H1 (cell line): ENCODE measurements around the gene ATP8B3. TPM values are rescaled to one million over a fixed set of nuclear protein-coding genes. Genes with fewer than 3 reads are reported as not detected.

Source experiments
- CTCF ChIA-PET: fragments of 300-600 bp; sonication (Branson Sonifier 250); formaldehyde crosslinking; loops from one replicate; lab custom pipeline; 2021; ENCODE audit not compliant: partially characterized antibody; lab: Charles Lee
- POLR2A ChIA-PET: fragments of 300-600 bp; sonication (Branson Sonifier 250); formaldehyde crosslinking; loops from one replicate; lab custom pipeline; 2021; ENCODE audit warnings: inconsistent platforms; ENCODE audit not compliant: partially characterized antibody; lab: Charles Lee
- DNase-seq, 2 experiments: peaks; one replicate each; pipeline versions ENCODE4 v3.0.0 to v3.0.0-alpha.2; 2010 to 2022; ENCODE audit warnings: low spot score in 2 of 2, low read depth in 1 of 2, mixed read lengths in 1 of 2
- FAIRE-seq: peaks from 2 replicates; lab custom pipeline; 2011; peaks lifted over from hg19 to GRCh38; lab: Jason Lieb, UNC
- H2AFZ ChIP-seq: 2 replicates; pipeline ENCODE4 v1.8.1; 2012; ENCODE audit warnings: low read length, inconsistent platforms
- H2AK5ac ChIP-seq: 2 replicates; pipeline ENCODE4 v1.6.1; 2013; ENCODE audit warnings: low read depth, low read length
- H2BK120ac ChIP-seq: replicated peaks from 2 replicates; pipeline ENCODE3; 2013; ENCODE audit warnings: low read depth, low read length, inconsistent platforms
- H2BK12ac ChIP-seq: 2 replicates; pipeline ENCODE4 v1.6.1; 2013; ENCODE audit warnings: low read depth, low read length
- H2BK15ac ChIP-seq: 2 replicates; pipeline ENCODE4 v1.6.1; 2013; ENCODE audit warnings: low read length
- H2BK20ac ChIP-seq: 2 replicates; pipeline ENCODE4 v1.6.1; 2013; ENCODE audit warnings: low read length
- H2BK5ac ChIP-seq: 2 replicates; pipeline ENCODE4 v1.6.1; 2013; ENCODE audit warnings: low read depth, low read length
- H3K14ac ChIP-seq: 2 replicates; pipeline ENCODE4 v1.6.1; 2013; ENCODE audit warnings: inconsistent platforms; ENCODE audit not compliant: insufficient read length
- H3K18ac ChIP-seq: 2 replicates; pipeline ENCODE4 v1.6.1; 2013; ENCODE audit warnings: low read length; ENCODE audit errors: extremely low read depth
- H3K23ac ChIP-seq: 2 replicates; pipeline ENCODE4 v1.6.1; 2013; ENCODE audit warnings: inconsistent platforms; ENCODE audit not compliant: insufficient read length
- H3K23me2 ChIP-seq: 2 replicates; pipeline ENCODE4 v1.6.1; 2013; ENCODE audit warnings: low read depth, low read length
- H3K27ac ChIP-seq: 2 replicates; pipeline ENCODE4 v1.6.1; 2011; ENCODE audit warnings: low read depth, low read length, inconsistent platforms
- H3K27me3 ChIP-seq, 4 experiments: replicated peaks in 1 of 4; 1 replicate in 1 of 4; 2 replicates in 3 of 4; pipeline versions ENCODE4 v1.6.1 to v1.8.1; 2011 to 2013; ENCODE audit warnings: low read length in 3 of 4, mild to moderate bottlenecking in 3 of 4, inconsistent platforms in 2 of 4, mixed read lengths in 2 of 4, moderate library complexity in 1 of 4; ENCODE audit not compliant: control insufficient read depth in 3 of 4, insufficient read depth in 3 of 4; ENCODE audit errors: extremely low read depth in 1 of 4
- H3K36me3 ChIP-seq, 4 experiments: 2 replicates each; pipeline versions ENCODE4 v1.6.1 to v1.8.1; 2011 to 2013; ENCODE audit warnings: mild to moderate bottlenecking in 4 of 4, low read length in 3 of 4, moderate library complexity in 2 of 4, control low read depth in 1 of 4, inconsistent platforms in 1 of 4; ENCODE audit not compliant: insufficient read depth in 4 of 4, control insufficient read depth in 2 of 4
- H3K4ac ChIP-seq: replicated peaks from 2 replicates; pipeline ENCODE3; 2013; ENCODE audit warnings: low read length, low read depth, mixed read lengths, inconsistent platforms; ENCODE audit not compliant: insufficient read length
- H3K4me1 ChIP-seq, 4 experiments: replicated peaks in 1 of 4; 1 replicate in 1 of 4; 2 replicates in 3 of 4; pipeline versions ENCODE4 v1.6.1 to v1.8.1; 2011 to 2013; ENCODE audit warnings: low read length in 3 of 4, inconsistent platforms in 2 of 4, mixed read lengths in 1 of 4; ENCODE audit not compliant: insufficient read depth in 4 of 4, control insufficient read depth in 3 of 4
- H3K4me2 ChIP-seq, 2 experiments: 2 replicates each; pipeline versions ENCODE4 v1.6.1 to v1.8.1; 2011 to 2013; ENCODE audit warnings: low read depth in 2 of 2, low read length in 2 of 2, control low read depth in 1 of 2, inconsistent platforms in 1 of 2, mild to moderate bottlenecking in 1 of 2; ENCODE audit not compliant: insufficient read depth in 1 of 2
- H3K4me3 ChIP-seq, 4 experiments: fragments of 200-600, 300-600 bp in 1 of 4; sonication (generic), shearing (Covaris generic), sonication (Bioruptor Twin) in 1 of 4; 2 replicates each; pipeline versions ENCODE4 v1.5.1 to v1.8.1; 2011 to 2016; ENCODE audit warnings: low read length in 4 of 4, low read depth in 3 of 4, control low read depth in 2 of 4, inconsistent platforms in 2 of 4, mild to moderate bottlenecking in 2 of 4, mixed read lengths in 1 of 4, moderate library complexity in 1 of 4; ENCODE audit not compliant: insufficient read depth in 2 of 4; ENCODE audit errors: extremely low read depth in 1 of 4
- H3K56ac ChIP-seq: replicated peaks from 2 replicates; pipeline ENCODE3; 2013; ENCODE audit warnings: low read depth, mild to moderate bottlenecking, mixed read lengths, low read length, inconsistent platforms; ENCODE audit not compliant: insufficient read length
- H3K79me1 ChIP-seq: 2 replicates; pipeline ENCODE4 v1.6.1; 2013; ENCODE audit warnings: low read depth, low read length, control low read depth
- H3K79me2 ChIP-seq, 2 experiments: 2 replicates each; pipeline versions ENCODE4 v1.6.1 to v1.8.1; 2012 to 2013; ENCODE audit warnings: low read length in 2 of 2, mild to moderate bottlenecking in 2 of 2, inconsistent platforms in 1 of 2; ENCODE audit not compliant: insufficient read depth in 2 of 2, control insufficient read depth in 1 of 2
- H3K9ac ChIP-seq, 4 experiments: replicated peaks in 1 of 4; 1 replicate in 1 of 4; 2 replicates in 3 of 4; pipeline versions ENCODE4 v1.6.1 to v1.8.1; 2011 to 2013; ENCODE audit warnings: low read depth in 3 of 4, low read length in 3 of 4, control low read depth in 2 of 4, mild to moderate bottlenecking in 2 of 4, moderate library complexity in 2 of 4, inconsistent platforms in 1 of 4; ENCODE audit errors: extremely low read depth in 1 of 4
- H3K9me3 ChIP-seq, 2 experiments: 2 replicates each; pipeline versions ENCODE4 v1.6.1 to v1.8.1; 2012 to 2013; ENCODE audit warnings: mild to moderate bottlenecking in 2 of 2, moderate library complexity in 2 of 2, control low read depth in 1 of 2, inconsistent platforms in 1 of 2, low read depth in 1 of 2, low read length in 1 of 2, mixed read lengths in 1 of 2; ENCODE audit not compliant: insufficient read depth in 2 of 2
- H4K20me1 ChIP-seq, 2 experiments: replicated peaks in 1 of 2; 2 replicates each; pipeline versions ENCODE3 to v1.8.1; 2011 to 2013; ENCODE audit warnings: inconsistent platforms in 2 of 2, low read length in 2 of 2, mild to moderate bottlenecking in 1 of 2; ENCODE audit not compliant: insufficient read depth in 2 of 2, control insufficient read depth in 1 of 2
- H4K5ac ChIP-seq: 2 replicates; pipeline ENCODE4 v1.6.1; 2013; ENCODE audit warnings: low read length, low read depth, mixed read lengths, inconsistent platforms; ENCODE audit not compliant: insufficient read length
- H4K8ac ChIP-seq: 2 replicates; pipeline ENCODE4 v1.8.0; 2013; ENCODE audit warnings: mild to moderate bottlenecking, moderate library complexity, low read length, inconsistent platforms; ENCODE audit not compliant: insufficient read depth; ENCODE audit errors: extremely low read depth
- H4K91ac ChIP-seq: replicated peaks from 2 replicates; pipeline ENCODE3; 2013; ENCODE audit warnings: low read length, mixed read lengths, inconsistent platforms; ENCODE audit not compliant: insufficient read length
- BCL11A ChIP-seq, 2 experiments: IDR thresholded peaks; one replicate each; pipeline ENCODE4 v1.6.1; 2011; ENCODE audit warnings: low read depth in 2 of 2, low read length in 2 of 2, mild to moderate bottlenecking in 2 of 2
- WGBS, 2 experiments: shearing (Covaris generic) in 1 of 2; methylation state at CpG; one replicate each; pipeline versions ENCODE4 v1.1.6 to v1.1.7; 2013 to 2015; ENCODE audit warnings: low lambda C conversion rate in 2 of 2, mixed read lengths in 2 of 2, inconsistent platforms in 1 of 2, low coverage in 1 of 2, missing lambda C conversion rate in 1 of 2; ENCODE audit not compliant: insufficient replicate concordance in 2 of 2, insufficient coverage in 1 of 2, insufficient read length in 1 of 2; ENCODE audit errors: extremely low coverage in 1 of 2, missing lambda C conversion rate in 1 of 2; 5-methylcytosine and 5-hydroxymethylcytosine counted together
- polyA plus RNA-seq, 7 experiments: library from polyadenylated mRNA; depleted of rRNA in 3 of 7; stranded (reverse) in 5 of 7; unstranded in 2 of 7; fragments of >200 nt in 5 of 7; fragments of 200-250 nt in 2 of 7; gene quantifications; 1 replicate in 5 of 7; 2 replicates in 1 of 7; 4 replicates in 1 of 7; pipeline versions ENCODE4 v1.2.1 to v1.2.3, GENCODE V29; 2011 to 2013; ENCODE audit warnings: missing spikeins in 2 of 7, mixed read lengths in 2 of 7
- total RNA-seq: library from RNA; stranded (reverse); fragmentation: NEBNext Ultra II Directional; extraction: Animal tissue kit (Norgen Biotek cat#: 25700); gene quantifications from 2 replicates; pipeline ENCODE4 v1.2.1, GENCODE V29; 2021
- TF ChIP-seq, protein P1 (sequence below), 3 experiments: IDR thresholded peaks; 1 replicate in 2 of 3; 2 replicates in 1 of 3; pipeline versions ENCODE4 v1.5.1 to v1.6.1; 2011; ENCODE audit warnings: low read length in 3 of 3, mild to moderate bottlenecking in 3 of 3, inconsistent platforms in 2 of 3, low read depth in 1 of 3, moderate library complexity in 1 of 3; ENCODE audit not compliant: insufficient read depth in 1 of 3; ENCODE audit errors: control extremely low read depth in 1 of 3

ATP8B3 gene
- total and polyA plus RNA-seq, 2 of the 8 experiments (the other 6 are each of a cell fraction or from before 2014, with no cell fraction given): 4.1 to 9.3 TPM

DNA sequence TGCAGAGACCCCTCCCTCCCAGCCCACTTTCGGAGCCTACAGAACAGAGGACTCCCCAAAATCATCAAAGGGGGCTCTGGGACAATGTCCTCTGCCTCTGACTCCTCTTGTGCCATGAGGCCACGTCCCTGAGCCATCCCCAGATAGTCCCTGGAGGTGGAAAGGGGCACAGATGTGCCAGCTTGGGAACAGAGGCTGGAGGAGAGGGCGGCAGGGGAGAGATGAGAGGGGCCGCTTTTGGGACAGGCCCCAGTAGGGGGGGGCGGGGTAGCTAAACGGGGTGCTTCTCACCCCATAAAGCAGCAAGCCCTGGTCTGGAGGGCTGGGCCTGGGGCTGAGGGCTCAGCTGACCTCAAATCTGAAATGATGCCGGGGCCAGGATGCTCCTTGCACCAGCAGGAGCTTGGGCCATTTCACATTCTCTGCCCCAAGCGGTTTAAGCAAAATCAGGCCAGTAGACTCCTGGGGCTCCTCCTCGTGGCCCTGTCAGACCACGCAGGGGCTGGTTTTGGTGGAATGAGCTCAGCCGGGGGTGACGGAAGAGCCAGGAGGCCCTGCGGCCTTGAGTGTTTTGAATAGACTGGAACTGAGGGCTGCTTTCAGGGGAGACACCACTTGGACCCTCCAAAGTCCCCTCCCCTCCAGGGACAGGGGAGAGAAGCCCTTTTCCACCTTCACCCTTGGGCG lies 31.7 kb downstream of the ATP8B3 start:
- no peak for FAIRE-seq
- peaks cover 22 to 57% (median 55%) of the 10 kb centered on the region in 4 experiments for H3K27me3 ChIP-seq

More for the DNA sequence above, 31.7 kb downstream of the ATP8B3 start:
- H3K36me3 ChIP-seq: peaks cover 0 to under 1% (median 0%) of the 10 kb centered on the region in 4 experiments; a peak in 1 of 8 replicates
- H3K4me3 ChIP-seq: no peak overlapping the region
- H3K56ac ChIP-seq: no peak overlapping the region
- H3K9ac ChIP-seq: no peak overlapping the region
- H3K9me3 ChIP-seq: peaks cover 5 to 9% of the 10 kb centered on the region in 2 experiments; a peak in 3 of 4 replicates
- no peak overlapping the region for H4K5ac ChIP-seq
- H3K18ac ChIP-seq: no peak overlapping the region
- peaks cover 0 to 5% (median 2%) of the 10 kb centered on the region in 4 experiments; a peak in 3 of 7 replicates for H3K4me1 ChIP-seq
- no peaks in the 10 kb centered on the region for H3K79me1 ChIP-seq
- no peaks in the 10 kb centered on the region for H3K79me2 ChIP-seq
- no peak overlapping the region for H4K8ac ChIP-seq
- no peak overlapping the region for H3K27ac ChIP-seq
- no peak overlapping the region for H2AK5ac ChIP-seq
- H3K23ac ChIP-seq: no peak overlapping the region
- H3K23me2 ChIP-seq: peaks cover 2% of the 10 kb centered on the region; the same call in 1 of the 2 replicates
- no peak for DNase-seq
- H2BK5ac ChIP-seq: no peak overlapping the region
- CTCF ChIA-PET: interaction anchor here (0.6 to 7.2 kb wide), 21 partner anchors 9 to 237 kb away, joined by 3 to 150 read pairs (median 6); no protein-coding TSS in a partner anchor
- H3K4ac ChIP-seq: no peak overlapping the region
- H2BK20ac ChIP-seq: no peak overlapping the region
- H2BK12ac ChIP-seq: no peak overlapping the region
- H4K20me1 ChIP-seq: peaks cover 0 to 4% of the 10 kb centered on the region in 2 experiments
- H2AFZ ChIP-seq: no peak overlapping the region
- TF ChIP-seq, protein P1, sequence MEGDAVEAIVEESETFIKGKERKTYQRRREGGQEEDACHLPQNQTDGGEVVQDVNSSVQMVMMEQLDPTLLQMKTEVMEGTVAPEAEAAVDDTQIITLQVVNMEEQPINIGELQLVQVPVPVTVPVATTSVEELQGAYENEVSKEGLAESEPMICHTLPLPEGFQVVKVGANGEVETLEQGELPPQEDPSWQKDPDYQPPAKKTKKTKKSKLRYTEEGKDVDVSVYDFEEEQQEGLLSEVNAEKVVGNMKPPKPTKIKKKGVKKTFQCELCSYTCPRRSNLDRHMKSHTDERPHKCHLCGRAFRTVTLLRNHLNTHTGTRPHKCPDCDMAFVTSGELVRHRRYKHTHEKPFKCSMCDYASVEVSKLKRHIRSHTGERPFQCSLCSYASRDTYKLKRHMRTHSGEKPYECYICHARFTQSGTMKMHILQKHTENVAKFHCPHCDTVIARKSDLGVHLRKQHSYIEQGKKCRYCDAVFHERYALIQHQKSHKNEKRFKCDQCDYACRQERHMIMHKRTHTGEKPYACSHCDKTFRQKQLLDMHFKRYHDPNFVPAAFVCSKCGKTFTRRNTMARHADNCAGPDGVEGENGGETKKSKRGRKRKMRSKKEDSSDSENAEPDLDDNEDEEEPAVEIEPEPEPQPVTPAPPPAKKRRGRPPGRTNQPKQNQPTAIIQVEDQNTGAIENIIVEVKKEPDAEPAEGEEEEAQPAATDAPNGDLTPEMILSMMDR (IDR thresholded peaks at IDR 0.05; ENCODE audit: control extremely low read depth in 1 of 3, insufficient read depth in 1 of 3, low read depth in 1 of 3, low read length in 3 of 3): peak in 2 of 3 experiments; percentile 6 to 42; a peak in 3 of 4 replicates
- no peak for TF ChIP-seq BCL11A (IDR thresholded peaks at IDR 0.05; ENCODE audit: low read depth in 2 of 2, low read length in 2 of 2)
- H2BK15ac ChIP-seq: no peak overlapping the region
- no peak overlapping the region for H3K4me2 ChIP-seq
- WGBS, 2 experiments: 72% methylated on average over 12 of the region's 14 CpGs; no CpG with 5 or more reads in 1 of the 2 experiments
- POLR2A ChIA-PET: no interaction called here
- no peak overlapping the region for H2BK120ac ChIP-seq
- H3K14ac ChIP-seq: no peak overlapping the region
- H4K91ac ChIP-seq: no peak overlapping the region
